Measurements from ENCODE around the gene PIGZ. TPM values are rescaled to one million over a fixed set of nuclear protein-coding genes. Genes with fewer than 3 reads are reported as not detected.

Gene PIGZ
- total RNA-seq, 1 donor from 2014 or later = 0.88 TPM

DNA sequence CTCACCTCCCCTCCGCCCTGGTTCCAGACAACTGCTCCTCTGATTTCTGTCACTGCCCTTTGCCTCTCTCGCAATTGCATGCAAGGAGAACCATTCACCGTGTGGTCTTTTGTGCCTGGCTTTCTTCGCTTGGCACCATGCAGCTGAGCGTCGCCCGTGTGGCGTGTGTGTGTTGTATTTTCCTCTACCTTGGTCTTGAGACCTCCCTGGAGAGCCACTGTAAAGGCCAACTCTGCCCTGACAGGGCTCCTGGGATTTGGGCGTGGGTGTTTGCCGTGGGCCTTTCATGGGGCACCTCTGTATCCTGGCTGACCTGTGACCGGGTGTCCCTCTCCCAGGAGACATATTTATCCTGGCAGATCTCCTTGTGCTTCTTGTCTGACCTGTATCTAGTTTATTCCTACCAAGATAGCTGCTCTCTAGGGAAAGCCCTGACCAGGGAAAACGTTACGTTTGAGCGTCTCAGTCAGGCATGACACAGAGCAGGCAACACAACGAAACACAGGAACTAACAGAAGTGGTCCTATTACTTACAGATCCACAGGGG, 2.0 kb upstream of the PIGZ start:
- peaks cover 33% of the 10 kb centered on the region for H3K27me3 ChIP-seq (ENCODE audit: control insufficient read depth, insufficient read depth, low read length)
- DNase-seq (ENCODE audit: low read depth) = no peak
- no peaks in the 10 kb centered on the region for H3K36me3 ChIP-seq (ENCODE audit: control insufficient read depth, insufficient read depth, low read length)
- TF ChIP-seq CTCF (IDR thresholded peaks at IDR 0.05; ENCODE audit: insufficient read depth, low read length, poor library complexity, severe bottlenecking) = no peak
- H3K4me3 ChIP-seq (ENCODE audit: low read depth, low read length) = no peak overlapping the region

DNA sequence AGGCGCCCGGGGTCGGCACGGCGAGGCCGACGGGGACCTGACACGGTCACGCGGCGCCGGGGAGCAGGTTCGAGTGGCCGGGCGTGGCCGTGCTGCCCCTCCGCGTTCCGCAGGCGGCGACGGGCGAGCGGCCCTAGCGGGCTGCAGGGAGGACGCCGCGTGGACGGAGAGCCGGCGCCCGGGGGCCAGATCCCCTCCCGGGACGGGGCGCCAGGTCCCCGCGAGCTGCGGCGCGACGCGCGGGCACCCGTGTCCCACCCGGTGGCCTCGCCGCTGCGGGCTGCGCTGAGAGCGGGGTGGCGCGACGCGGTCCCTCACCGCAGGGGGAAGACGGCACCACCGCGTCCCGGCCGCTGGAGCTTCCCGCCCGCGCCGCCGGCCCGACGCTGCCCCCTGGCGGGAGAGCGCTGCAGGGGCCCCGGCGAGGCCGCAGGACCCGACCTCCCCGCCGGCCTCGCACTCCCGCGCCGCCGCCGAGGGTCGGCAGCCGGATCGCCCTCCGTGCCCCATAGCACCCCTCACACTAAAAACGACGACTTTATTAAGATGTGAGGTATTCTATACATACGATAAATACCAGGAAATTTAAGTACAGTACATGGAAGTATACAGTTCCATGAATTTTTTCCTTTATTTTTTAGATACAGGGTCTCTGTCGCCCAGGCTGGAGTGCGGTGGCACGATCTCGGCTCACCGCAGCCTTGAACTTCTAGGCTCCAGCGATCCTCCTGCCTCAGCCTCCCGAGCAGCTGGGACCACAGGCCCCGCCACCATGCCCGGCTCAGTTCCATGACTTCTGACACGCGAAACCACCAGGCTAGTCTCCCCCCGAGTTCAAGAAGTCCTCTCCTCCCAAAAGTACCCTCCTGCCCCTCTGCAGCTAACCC, 1.3 kb upstream of the PIGZ start:
- Histone ChIP-seq H3K36me3 (ENCODE audit: control insufficient read depth, insufficient read depth, low read length) (no peaks in the 10 kb centered on the region), H3K4me3 (ENCODE audit: low read depth, low read length) (peak overlapping the region; percentile 52), H3K27me3 (ENCODE audit: control insufficient read depth, insufficient read depth, low read length) (peaks cover 33% of the 10 kb centered on the region)
- no peak for DNase-seq (ENCODE audit: low read depth)
- TF ChIP-seq CTCF (IDR thresholded peaks at IDR 0.05; ENCODE audit: insufficient read depth, low read length, poor library complexity, severe bottlenecking) = no peak

DNA sequence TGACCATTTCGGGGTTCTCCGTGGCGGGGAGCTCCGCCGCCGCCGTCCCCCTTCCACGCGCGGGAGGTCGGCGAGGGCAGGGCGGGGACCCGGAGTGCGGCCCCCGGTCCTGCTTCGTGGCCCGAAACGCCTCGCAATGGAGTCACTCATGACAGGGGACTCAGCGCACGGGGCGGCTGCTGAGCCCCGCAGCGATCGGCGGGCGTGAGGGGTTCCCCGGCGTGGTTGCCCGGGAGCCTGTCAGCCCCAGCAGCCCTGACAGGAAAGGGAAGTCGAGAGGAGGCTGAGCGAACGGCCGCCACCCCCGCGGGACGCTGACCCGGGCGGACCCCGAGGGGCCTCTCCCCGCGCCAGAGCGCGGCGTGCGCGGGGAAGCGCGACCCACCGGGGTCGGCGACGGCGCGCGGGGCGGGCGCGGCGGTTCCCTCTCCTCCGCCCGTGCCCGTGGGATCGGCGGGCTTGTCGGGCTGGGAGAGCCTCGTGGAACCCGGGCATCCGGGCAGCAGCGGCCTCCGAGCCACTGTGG, 564 bp upstream of the PIGZ start:
- no peak for TF ChIP-seq CTCF (IDR thresholded peaks at IDR 0.05; ENCODE audit: insufficient read depth, low read length, poor library complexity, severe bottlenecking)
- no peak for DNase-seq (ENCODE audit: low read depth)
- peaks cover 33% of the 10 kb centered on the region for H3K27me3 ChIP-seq (ENCODE audit: control insufficient read depth, insufficient read depth, low read length)
- peak overlapping the region; percentile 52 for H3K4me3 ChIP-seq (ENCODE audit: low read depth, low read length)
- H3K36me3 ChIP-seq (ENCODE audit: control insufficient read depth, insufficient read depth, low read length) = no peaks in the 10 kb centered on the region

DNA sequence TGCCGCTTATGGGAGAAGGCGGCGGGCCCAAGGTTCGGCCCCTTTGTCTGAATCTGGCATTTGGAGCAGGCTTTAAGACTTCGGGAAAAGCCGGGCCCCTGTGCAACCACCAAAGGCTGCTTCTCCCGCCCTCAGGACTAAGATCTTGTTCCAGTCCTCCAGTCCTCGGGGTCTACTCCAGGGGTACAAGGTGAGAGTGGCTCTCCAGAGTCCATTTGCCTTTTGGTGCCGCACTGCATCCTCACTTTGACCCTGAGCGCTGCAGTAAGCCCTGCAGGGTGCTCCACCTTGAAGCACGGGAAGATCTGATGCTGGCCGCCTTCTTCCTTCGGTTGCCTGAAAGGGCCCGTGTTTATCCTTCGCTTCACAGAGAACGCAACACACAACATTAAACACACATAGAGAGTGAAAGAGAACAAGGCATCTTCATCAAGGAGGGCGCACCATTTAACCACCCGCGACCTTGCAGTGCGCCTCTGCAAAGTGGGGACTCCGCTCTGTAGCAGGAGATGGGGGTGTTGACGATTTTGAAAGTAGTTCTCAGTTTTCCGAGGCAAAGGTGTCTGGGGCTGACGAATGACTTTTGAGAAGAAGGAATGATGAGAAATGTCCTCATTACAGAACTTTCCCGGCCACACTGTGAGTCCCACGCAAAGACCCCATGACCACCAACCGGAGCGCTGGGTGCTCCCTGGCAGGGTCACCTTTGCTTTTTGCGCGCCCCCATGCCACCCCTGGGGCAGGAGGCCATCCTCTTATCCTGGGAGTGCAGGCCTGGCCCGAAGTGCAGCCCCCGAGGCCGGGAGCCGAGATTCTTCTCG, 1.0 kb downstream of the PIGZ start:
- no peaks in the 10 kb centered on the region for H3K36me3 ChIP-seq (ENCODE audit: control insufficient read depth, insufficient read depth, low read length)
- no peak for TF ChIP-seq CTCF (IDR thresholded peaks at IDR 0.05; ENCODE audit: insufficient read depth, low read length, poor library complexity, severe bottlenecking)
- peaks cover 33% of the 10 kb centered on the region for H3K27me3 ChIP-seq (ENCODE audit: control insufficient read depth, insufficient read depth, low read length)
- DNase-seq (ENCODE audit: low read depth) = no peak
- no peak overlapping the region for H3K4me3 ChIP-seq (ENCODE audit: low read depth, low read length)

- Histone ChIP-seq H3K36me3 (ENCODE audit: control insufficient read depth, insufficient read depth, low read length) (no peaks in the 10 kb centered on the region), H3K4me3 (ENCODE audit: low read depth, low read length) (no peak overlapping the region), H3K27me3 (ENCODE audit: control insufficient read depth, insufficient read depth, low read length) (peaks cover 33% of the 10 kb centered on the region)
- DNase-seq (ENCODE audit: low read depth) = no peak
- TF ChIP-seq CTCF (IDR thresholded peaks at IDR 0.05; ENCODE audit: insufficient read depth, low read length, poor library complexity, severe bottlenecking) = no peak
These were observed 1.9 kb downstream of the PIGZ start for GRCh38 chr3:196966526-196967401.
